A549 (cell line): ENCODE measurements around the gene PSMD13. TPM values are rescaled to one million over a fixed set of nuclear protein-coding genes. Genes with fewer than 3 reads are reported as not detected.

Experiments
- ATAC-seq, 2 experiments: fragments of 200-7000 bp in 1 of 2; fragments of >200 bp in 1 of 2; cut with Nextera tagmentation in 1 of 2; cut with Tn5 transposase in 1 of 2; 3 replicates each; pipeline versions ENCODE4 v1.8.0 to v1.9.1; 2018 to 2020; ENCODE audit warnings: mild to moderate bottlenecking in 1 of 2, moderate library complexity in 1 of 2
- CTCF ChIA-PET: fragments of 300-600 bp; sonication (Branson Sonifier 250); formaldehyde crosslinking; extraction: SDS; loops from one replicate; lab custom pipeline; 2021; ENCODE audit warnings: antibody characterized with exemption, inconsistent platforms; lab: Yijun Ruan, JAX
- POLR2A ChIA-PET: fragments of 350-600 bp; formaldehyde crosslinking; extraction: SDS; loops from one replicate; lab custom pipeline; 2021; ENCODE audit warnings: antibody characterized with exemption, inconsistent platforms; lab: Yijun Ruan, JAX
- DNase-seq, 2 experiments: peaks; one replicate each; pipeline versions ENCODE4 v3.0.0 to v3.0.0-alpha.2; 2011 to 2016; ENCODE audit warnings: low read depth in 1 of 2, low spot score in 1 of 2
- FAIRE-seq: peaks from 2 replicates; lab custom pipeline; 2011; peaks lifted over from hg19 to GRCh38; lab: Jason Lieb, UNC
- H3K27ac ChIP-seq, 2 experiments: fragments of >200 bp; sonication (Bioruptor Twin); formaldehyde crosslinking; 3 replicates each; pipeline ENCODE4 v1.5.1; 2016 to 2017
- H3K4me1 ChIP-seq: fragments of >200 bp; sonication (Bioruptor Twin); formaldehyde crosslinking; 3 replicates; pipeline ENCODE4 v1.6.1; 2016
- H3K4me2 ChIP-seq: fragments of >200 bp; sonication (Bioruptor Twin); formaldehyde crosslinking; 3 replicates; pipeline ENCODE4 v1.6.1; 2016
- H3K4me3 ChIP-seq: fragments of >200 bp; sonication (Bioruptor Twin); formaldehyde crosslinking; 3 replicates; pipeline ENCODE4 v1.5.1; 2016
- H3K9me3 ChIP-seq: fragments of >200 bp; sonication (Bioruptor Twin); formaldehyde crosslinking; 3 replicates; pipeline ENCODE4 v1.6.1; 2016
- ATOH8 ChIP-seq: fragments of 250-450 bp; sonication (Bioruptor Pico); IDR thresholded peaks from 2 replicates; pipeline ENCODE4 v1.5.0; 2020; ENCODE audit warnings: low read depth, mild to moderate bottlenecking, moderate library complexity
- CBX8 ChIP-seq: fragments of 200-600 bp; sonication (generic); IDR thresholded peaks from 2 replicates; pipeline ENCODE4 v1.6.1; 2016
- EHF ChIP-seq: fragments of 250-450 bp; sonication (Bioruptor Pico); IDR thresholded peaks from 2 replicates; pipeline ENCODE4 v1.5.0; 2020; ENCODE audit warnings: mild to moderate bottlenecking
- ESRRA ChIP-seq: fragments of 150-350 bp; IDR thresholded peaks from 2 replicates; pipeline ENCODE4 v1.6.1; 2014; ENCODE audit warnings: mild to moderate bottlenecking, low read length, borderline replicate concordance
- FOSL2 ChIP-seq, 2 experiments: fragments of 450-650 bp in 1 of 2; fragments of >200 bp in 1 of 2; sonication (Bioruptor Twin) in 1 of 2; formaldehyde crosslinking; IDR thresholded peaks; 2 replicates each; pipeline versions ENCODE4 v1.5.0 to v1.6.1; 2016 to 2020; ENCODE audit warnings: mild to moderate bottlenecking in 1 of 2, moderate library complexity in 1 of 2
- GATA3 ChIP-seq: IDR thresholded peaks from 2 replicates; pipeline ENCODE4 v1.6.1; 2012; ENCODE audit warnings: borderline replicate concordance
- HEYL ChIP-seq: fragments of 250-450 bp; sonication (Bioruptor Pico); IDR thresholded peaks from 2 replicates; pipeline ENCODE4 v1.8.0; 2021; ENCODE audit warnings: mild to moderate bottlenecking, moderate library complexity
- HMGXB4 ChIP-seq: fragments of 250-450 bp; sonication (Bioruptor Pico); IDR thresholded peaks from 2 replicates; pipeline ENCODE4 v1.5.0; 2021; ENCODE audit warnings: mild to moderate bottlenecking, moderate library complexity, borderline replicate concordance
- HOXA7 ChIP-seq: fragments of 250-450 bp; sonication (Bioruptor Pico); IDR thresholded peaks from 2 replicates; pipeline ENCODE4 v1.5.0; 2020; ENCODE audit warnings: mild to moderate bottlenecking, moderate library complexity
- HOXB5 ChIP-seq: fragments of 250-450 bp; sonication (Bioruptor Pico); IDR thresholded peaks from 2 replicates; pipeline ENCODE4 v1.5.0; 2020; ENCODE audit warnings: mild to moderate bottlenecking, moderate library complexity
- JUN ChIP-seq, 2 experiments: fragments of >200 bp; sonication (Bioruptor Twin); formaldehyde crosslinking; IDR thresholded peaks; 2 replicates in 1 of 2; 3 replicates in 1 of 2; pipeline ENCODE4 v1.6.1; 2016 to 2017
- KDM1A ChIP-seq: fragments of 200-600 bp; sonication (generic); IDR thresholded peaks from 2 replicates; pipeline ENCODE4 v1.6.1; 2016; ENCODE audit warnings: low read depth, mild to moderate bottlenecking
- NR3C1 ChIP-seq: fragments of >200 bp; sonication (Bioruptor Twin); formaldehyde crosslinking; IDR thresholded peaks from 3 replicates; pipeline ENCODE4 v1.6.1; 2017
- POLR2AphosphoS2 ChIP-seq: conservative IDR thresholded peaks from 2 replicates; pipeline ENCODE4 v1.6.1; 2012; ENCODE audit warnings: low read length, improper control_type of control experiment, inconsistent platforms
- RCOR1 ChIP-seq: fragments of 150-350 bp; IDR thresholded peaks from 2 replicates; pipeline ENCODE4 v1.6.1; 2014; ENCODE audit warnings: antibody characterized with exemption, low read length, low read depth
- REST ChIP-seq: fragments of 200-600 bp; sonication (generic); IDR thresholded peaks from 2 replicates; pipeline ENCODE4 v1.6.1; 2016; ENCODE audit warnings: antibody characterized with exemption, mild to moderate bottlenecking, moderate library complexity
- SMC3 ChIP-seq: fragments of >200 bp; sonication (Bioruptor Twin); formaldehyde crosslinking; IDR thresholded peaks from 3 replicates; pipeline ENCODE4 v1.6.1; 2018; ENCODE audit warnings: inconsistent platforms
- TFCP2L1 ChIP-seq: fragments of 250-450 bp; sonication (Bioruptor Pico); IDR thresholded peaks from 2 replicates; pipeline ENCODE4 v1.5.0; 2021; ENCODE audit warnings: mild to moderate bottlenecking
- WGBS: methylation state at CpG from one replicate; pipeline ENCODE4 v1.1.6; 2017; ENCODE audit errors: missing lambda C conversion rate; 5-methylcytosine and 5-hydroxymethylcytosine counted together
- polyA plus RNA-seq, 4 experiments: library from polyadenylated mRNA; depleted of rRNA in 3 of 4; stranded (reverse); fragments of >200 nt; fragmentation: RNase III in 1 of 4; extraction: RNeasy Plus Mini Kit Qiagen cat#74134 plus additional on column Dnase treatment in 1 of 4; gene quantifications; 2 replicates in 3 of 4; 3 replicates in 1 of 4; pipeline ENCODE4 v1.2.3, GENCODE V29; 2011 to 2017

Gene PSMD13
- polyA plus RNA-seq, 2 of the 4 experiments (the other 2 are of a cell fraction) = 153 to 198 TPM

- CTCF ChIA-PET = interaction anchor here (1.1 to 2.6 kb wide), 3 partner anchors 11 to 117 kb away, joined by 3 to 11 read pairs (median 3); no protein-coding TSS in a partner anchor
- Histone ChIP-seq H3K4me1 (peaks cover 7% of the 10 kb centered on the region; the same call in 2 of the 3 replicates), H3K4me3 (no peak overlapping the region), H3K9me3 (no peaks in the 10 kb centered on the region), H3K4me2 (no peak overlapping the region), H3K27ac (no peak overlapping the region)
- TF ChIP-seq EHF (CRISPR knock-in tag) (no peak), CBX8 (no peak), ESRRA (no peak), KDM1A (no peak), HMGXB4 (no peak), HOXA7 (CRISPR knock-in tag) (no peak), TFCP2L1 (CRISPR knock-in tag) (no peak), POLR2AphosphoS2 (no peak), NR3C1 (no peak), GATA3 (no peak), HOXB5 (CRISPR knock-in tag) (no peak), JUN (IDR thresholded peaks at IDR 0.05) (no peak), ATOH8 (CRISPR knock-in tag) (no peak), SMC3 (no peak), REST (no peak)
- 96% methylated on average over 10 of the region's 10 CpGs for WGBS
- no peak for DNase-seq
- no peak for FAIRE-seq
- POLR2A ChIA-PET = interaction anchor here (0.6 to 1.2 kb wide), 2 partner anchors 23 to 181 kb away, joined by 3 to 4 read pairs; partner anchors contain the start of genes BET1L and RIC8A
- no peak for ATAC-seq
Observed at GRCh38 chr11:230431-230830, 6.3 kb upstream of the PSMD13 start.

- Histone ChIP-seq H3K4me2 (no peak overlapping the region), H3K4me3 (no peak overlapping the region), H3K9me3 (no peaks in the 10 kb centered on the region), H3K4me1 (peaks cover 11% of the 10 kb centered on the region; the same call in 2 of the 3 replicates), H3K27ac (no peak overlapping the region)
- FAIRE-seq = no peak
- no peak for DNase-seq
- ATAC-seq = no peak
- POLR2A ChIA-PET = no interaction called here
- WGBS = 87% methylated on average over 20 of the region's 20 CpGs
- TF ChIP-seq GATA3 (no peak), HEYL (CRISPR knock-in tag) (no peak), REST (no peak), RCOR1 (no peak), FOSL2 (IDR thresholded peaks at IDR 0.05) (no peak), FOSL2 (CRISPR knock-in tag; IDR thresholded peaks at IDR 0.05) (no peak)
- CTCF ChIA-PET = interaction anchor here (1.0 to 2.4 kb wide), 3 partner anchors 11 to 42 kb away, joined by 3 to 10 read pairs (median 4); no protein-coding TSS in a partner anchor
Observed at GRCh38 chr11:232783-233565, 3.8 kb upstream of the PSMD13 start.
